CD4-positive, alpha-beta T cell (primary cell): Measurements from ENCODE around the gene ARSJ. TPM values are rescaled to one million over a fixed set of nuclear protein-coding genes. Genes with fewer than 3 reads are reported as not detected.
A peak's percentile ranks its signal among the peaks of the same experiment; 100 is the strongest.

Source experiments
- ATAC-seq: fragments of 200-7000 bp; cut with Tn5 transposase; one replicate; pipeline ENCODE4 v1.10.0; 2022; ENCODE audit warnings: mild to moderate bottlenecking; ENCODE audit not compliant: poor library complexity
- CTCF ChIA-PET: fragments of 350-600 bp; sonication (Branson Sonifier 250); formaldehyde crosslinking; loops from one replicate; lab custom pipeline; 2021; ENCODE audit warnings: antibody characterized with exemption, inconsistent platforms; lab: Charles Lee
- POLR2A ChIA-PET: fragments of 350-600 bp; sonication (Branson Sonifier 250); formaldehyde crosslinking; loops from one replicate; lab custom pipeline; 2021; ENCODE audit warnings: antibody characterized with exemption, inconsistent platforms; lab: Charles Lee
- DNase-seq, 14 experiments: peaks; one replicate each; pipeline ENCODE4 v3.0.0-alpha.2; 2013 to 2020; ENCODE audit warnings: mixed read lengths in 2 of 14
- H3K27ac ChIP-seq, 2 donors: one replicate each; pipeline versions ENCODE4 v1.5.1 to v1.7.0; 2013; ENCODE audit warnings: low read length in 2 of 2, low read depth in 1 of 2, mild to moderate bottlenecking in 1 of 2
- H3K27me3 ChIP-seq, 2 experiments: 1 replicate in 1 of 2; 2 replicates in 1 of 2; pipeline versions ENCODE4 v1.6.1 to v1.7.0; 2013; ENCODE audit warnings: low read length in 2 of 2, control low read depth in 1 of 2, mild to moderate bottlenecking in 1 of 2, moderate library complexity in 1 of 2; ENCODE audit not compliant: insufficient read depth in 2 of 2, control insufficient read depth in 1 of 2
- H3K36me3 ChIP-seq: one replicate; pipeline ENCODE4 v1.6.1; 2013; ENCODE audit warnings: low read length, control low read depth; ENCODE audit not compliant: insufficient read depth
- H3K4me1 ChIP-seq: one replicate; pipeline ENCODE4 v1.6.1; 2013; ENCODE audit warnings: low read length, control low read depth; ENCODE audit not compliant: insufficient read depth
- H3K4me3 ChIP-seq: one replicate; pipeline ENCODE4 v1.5.1; 2013; ENCODE audit warnings: mild to moderate bottlenecking, low read length, moderate library complexity
- H3K9me3 ChIP-seq, 2 experiments: 1 replicate in 1 of 2; 2 replicates in 1 of 2; pipeline versions ENCODE4 v1.6.1 to v1.7.0; 2013; ENCODE audit warnings: low read length in 2 of 2, mild to moderate bottlenecking in 2 of 2, control low read depth in 1 of 2, moderate library complexity in 1 of 2; ENCODE audit not compliant: control insufficient read depth in 1 of 2, insufficient read depth in 1 of 2
- H3K27ac Mint-ChIP-seq: one replicate; pipeline ENCODE4 v1.8.0; 2020; ENCODE audit warnings: mixed read lengths
- H3K27me3 Mint-ChIP-seq: one replicate; pipeline ENCODE4 v1.8.0; 2021; ENCODE audit warnings: mixed read lengths
- H3K36me3 Mint-ChIP-seq: one replicate; pipeline ENCODE4 v1.8.0; 2021; ENCODE audit warnings: low read depth, mixed read lengths
- H3K4me1 Mint-ChIP-seq: one replicate; pipeline ENCODE4 v1.8.0; 2021; ENCODE audit warnings: low read depth, mixed read lengths
- H3K4me3 Mint-ChIP-seq: one replicate; pipeline ENCODE4 v1.8.0; 2020; ENCODE audit warnings: mild to moderate bottlenecking, mixed read lengths
- H3K9me3 Mint-ChIP-seq: one replicate; pipeline ENCODE4 v1.8.0; 2020; ENCODE audit warnings: mixed read lengths
- CTCF ChIP-seq: fragments of 200-600 bp; IDR thresholded peaks from one replicate; pipeline ENCODE4 v1.8.0; 2022; ENCODE audit warnings: antibody characterized with exemption, mild to moderate bottlenecking
- intact Hi-C, 2 experiments: fragments of 100-400 bp; cut with DNase I in 1 of 2; cut with micrococcal nuclease in 1 of 2; formaldehyde crosslinking; loops; one replicate each; pipeline versions ENCODE4 v1.15.1 to v1.9.0; 2023 to 2025; cut with DNase I, micrococcal nuclease
- total RNA-seq, 174 experiments: library from RNA in 2 of 174; stranded (reverse) in 2 of 174; gene quantifications; one replicate each; pipeline ENCODE4 v1.2.3 and lab custom pipeline; 2021 to 2026

The ARSJ gene
- total RNA-seq, 2 experiments from 2014 or later = not detected

GRCh38 chr4:113908829-113909228 lies 70.6 kb downstream of the ARSJ start:
- peak in 3 of 14 experiments; percentile 49 to 53 (median 51) for DNase-seq
- Mint-ChIP-seq H3K4me3 (no peak overlapping the region), H3K4me1 (peaks cover 33% of the 10 kb centered on the region), H3K27ac (no peak overlapping the region), H3K9me3 (no peaks in the 10 kb centered on the region), H3K36me3 (no peaks in the 10 kb centered on the region), H3K27me3 (no peaks in the 10 kb centered on the region)
- peak; percentile 39 for ATAC-seq
- CTCF ChIA-PET = no interaction called here
- no peak overlapping the region for H3K4me3 ChIP-seq
- intact Hi-C loops = loop anchor here (1.0 to 10.0 kb wide), 4 partner anchors 127 to 515 kb away; no protein-coding TSS in a partner anchor
- peak; percentile 65 for TF ChIP-seq CTCF
- POLR2A ChIA-PET = no interaction called here
- H3K27me3 ChIP-seq = no peaks in the 10 kb centered on the region
- no peaks in the 10 kb centered on the region for H3K36me3 ChIP-seq
- H3K4me1 ChIP-seq = peaks cover 14% of the 10 kb centered on the region
- H3K27ac ChIP-seq = no peak overlapping the region
- no peaks in the 10 kb centered on the region for H3K9me3 ChIP-seq

- intact Hi-C loops = loop anchor here in 1 of 2 experiments (5.0 to 10.0 kb wide), 3 partner anchors 125 to 360 kb away; no protein-coding TSS in a partner anchor
- H3K4me1 Mint-ChIP-seq = peaks cover 45% of the 10 kb centered on the region
- ATAC-seq (no peak), DNase-seq (no peak)
- no peak overlapping the region for H3K4me3 Mint-ChIP-seq
- H3K36me3 Mint-ChIP-seq = no peaks in the 10 kb centered on the region
- Histone ChIP-seq H3K27ac (no peak overlapping the region), H3K36me3 (no peaks in the 10 kb centered on the region), H3K4me3 (no peak overlapping the region), H3K27me3 (no peaks in the 10 kb centered on the region), H3K4me1 (peaks cover 26% of the 10 kb centered on the region), H3K9me3 (no peaks in the 10 kb centered on the region)
- no peaks in the 10 kb centered on the region for H3K9me3 Mint-ChIP-seq
- no peak for TF ChIP-seq CTCF
- ChIA-PET POLR2A (interaction anchor here (1.2 kb wide), 1 partner anchor 151 kb away, joined by 3 read pairs; no protein-coding TSS in a partner anchor), CTCF (no interaction called here)
- peak overlapping the region; percentile 85 for H3K27ac Mint-ChIP-seq
- no peaks in the 10 kb centered on the region for H3K27me3 Mint-ChIP-seq
These were observed 71.9 kb downstream of the ARSJ start for GRCh38 chr4:113907559-113907958.

GRCh38 chr4:113905301-113905700 lies 74.1 kb downstream of the ARSJ start:
- H3K27ac ChIP-seq = no peak overlapping the region

More at GRCh38 chr4:113905301-113905700, 74.1 kb downstream of the ARSJ start:
- Histone ChIP-seq H3K4me1 (peaks cover 39% of the 10 kb centered on the region), H3K36me3 (no peaks in the 10 kb centered on the region), H3K9me3 (no peaks in the 10 kb centered on the region), H3K4me3 (no peak overlapping the region), H3K27me3 (no peaks in the 10 kb centered on the region)
- peaks cover 62% of the 10 kb centered on the region for H3K4me1 Mint-ChIP-seq
- H3K27me3 Mint-ChIP-seq = no peaks in the 10 kb centered on the region
- DNase-seq = no peak
- no peak for ATAC-seq
- TF ChIP-seq CTCF = no peak
- no peaks in the 10 kb centered on the region for H3K36me3 Mint-ChIP-seq
- no peaks in the 10 kb centered on the region for H3K9me3 Mint-ChIP-seq
- ChIA-PET CTCF (interaction anchor here (0.7 to 2.0 kb wide), 2 partner anchors 32 to 358 kb away, joined by 4 read pairs; no protein-coding TSS in a partner anchor), POLR2A (interaction anchor here (0.6 to 2.0 kb wide), 3 partner anchors 145 to 548 kb away, joined by 3 to 5 read pairs (median 3); no protein-coding TSS in a partner anchor)
- no peak overlapping the region for H3K4me3 Mint-ChIP-seq
- intact Hi-C loops = loop anchor here in 1 of 2 experiments (5.0 to 10.0 kb wide), 3 partner anchors 123 to 358 kb away; no protein-coding TSS in a partner anchor
- H3K27ac Mint-ChIP-seq = peak overlapping the region; percentile 85
